Occipital lobe (tissue), 2 donors: ENCODE data around the gene ZNF646. TPM values are rescaled to one million over a fixed set of nuclear protein-coding genes. Genes with fewer than 3 reads are reported as not detected.

Experiments used
- DNase-seq: peaks from one replicate; lab custom pipeline; 2025; lab: John Stamatoyannopoulos, UW
- total RNA-seq: library from RNA; depleted of rRNA; stranded (reverse); fragments of >200 nt; gene quantifications from one replicate; pipeline ENCODE4 v1.2.3, GENCODE V29; 2014

The ZNF646 gene
- total RNA-seq, 1 donor from 2014 or later: 16.5 TPM

GRCh38 chr16:31063495-31063842 is 10.8 kb upstream of the ZNF646 start:
- no peak for DNase-seq

- DNase-seq: no peak
These were observed 10.2 kb upstream of the ZNF646 start for GRCh38 chr16:31063843-31064611.

GRCh38 chr16:31064882-31065461 is 9.2 kb upstream of the ZNF646 start:
- DNase-seq: no peak

- DNase-seq: no peak
These were observed 6.9 kb upstream of the ZNF646 start for GRCh38 chr16:31067342-31067741.

GRCh38 chr16:31071861-31072260 is 2.4 kb upstream of the ZNF646 start:
- no peak for DNase-seq

GRCh38 chr16:31072540-31073141 is 1.6 kb upstream of the ZNF646 start:
- DNase-seq: peak; percentile 14

- DNase-seq: peak; percentile 88
These were observed 866 bp upstream of the ZNF646 start for GRCh38 chr16:31073142-31073969.

GRCh38 chr16:31074814-31075183 is 577 bp downstream of the ZNF646 start:
- DNase-seq: no peak

GRCh38 chr16:31076319-31076718 is 2.1 kb downstream of the ZNF646 start:
- DNase-seq: no peak

GRCh38 chr16:31077024-31077423 is 2.8 kb downstream of the ZNF646 start:
- no peak for DNase-seq

- no peak for DNase-seq
These were observed 3.6 kb downstream of the ZNF646 start for GRCh38 chr16:31077592-31078396.

- no peak for DNase-seq
These were observed 4.5 kb downstream of the ZNF646 start for GRCh38 chr16:31078597-31079341.

- no peak for DNase-seq
These were observed 5.2 kb downstream of the ZNF646 start for GRCh38 chr16:31079342-31079944.

GRCh38 chr16:31080035-31080629 is 5.9 kb downstream of the ZNF646 start:
- no peak for DNase-seq

GRCh38 chr16:31080756-31081419 is 6.7 kb downstream of the ZNF646 start:
- DNase-seq: no peak

GRCh38 chr16:31081428-31082351 is 7.5 kb downstream of the ZNF646 start:
- DNase-seq: no peak

- no peak for DNase-seq
These were observed 8.3 kb downstream of the ZNF646 start for GRCh38 chr16:31082368-31083045.
